Activated effector memory CD4-positive, alpha-beta T cell treated with Interleukin-2 at 50 U/mL for 16 hours (primary cell): ENCODE data around the gene RPL22.
A peak's percentile ranks its signal among the peaks of the same experiment; 100 is the strongest.

Experiments
- DNase-seq: peaks from one replicate; pipeline ENCODE4 v3.0.0-alpha.2; 2020

The RPL22 gene

DNA sequence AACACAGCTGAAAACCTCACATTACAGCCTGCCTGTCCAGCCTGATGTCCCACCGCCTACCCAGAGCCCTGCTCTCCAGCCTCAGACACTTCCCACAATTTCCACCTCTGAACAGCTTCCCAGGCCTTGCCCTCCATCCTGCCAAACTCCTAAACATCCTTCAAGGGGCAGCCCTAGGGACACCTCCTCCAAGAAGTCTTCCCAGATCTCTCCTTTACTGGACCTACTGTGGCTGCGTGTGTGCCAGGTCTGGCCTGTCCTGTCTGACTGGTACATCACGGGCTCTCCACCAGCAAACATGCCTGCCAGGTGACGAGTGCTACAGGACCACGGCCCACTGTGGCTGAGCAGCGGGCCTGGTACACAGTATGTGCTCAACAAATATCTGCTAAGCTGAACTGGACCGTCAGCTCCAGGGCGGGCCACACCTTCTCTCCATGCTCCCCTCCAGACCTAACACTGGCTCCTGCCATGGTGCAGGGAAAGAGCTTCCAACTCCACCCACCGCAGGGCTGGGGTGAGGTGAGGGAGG lies 48.0 kb downstream of the RPL22 start:
- no peak for DNase-seq

DNA sequence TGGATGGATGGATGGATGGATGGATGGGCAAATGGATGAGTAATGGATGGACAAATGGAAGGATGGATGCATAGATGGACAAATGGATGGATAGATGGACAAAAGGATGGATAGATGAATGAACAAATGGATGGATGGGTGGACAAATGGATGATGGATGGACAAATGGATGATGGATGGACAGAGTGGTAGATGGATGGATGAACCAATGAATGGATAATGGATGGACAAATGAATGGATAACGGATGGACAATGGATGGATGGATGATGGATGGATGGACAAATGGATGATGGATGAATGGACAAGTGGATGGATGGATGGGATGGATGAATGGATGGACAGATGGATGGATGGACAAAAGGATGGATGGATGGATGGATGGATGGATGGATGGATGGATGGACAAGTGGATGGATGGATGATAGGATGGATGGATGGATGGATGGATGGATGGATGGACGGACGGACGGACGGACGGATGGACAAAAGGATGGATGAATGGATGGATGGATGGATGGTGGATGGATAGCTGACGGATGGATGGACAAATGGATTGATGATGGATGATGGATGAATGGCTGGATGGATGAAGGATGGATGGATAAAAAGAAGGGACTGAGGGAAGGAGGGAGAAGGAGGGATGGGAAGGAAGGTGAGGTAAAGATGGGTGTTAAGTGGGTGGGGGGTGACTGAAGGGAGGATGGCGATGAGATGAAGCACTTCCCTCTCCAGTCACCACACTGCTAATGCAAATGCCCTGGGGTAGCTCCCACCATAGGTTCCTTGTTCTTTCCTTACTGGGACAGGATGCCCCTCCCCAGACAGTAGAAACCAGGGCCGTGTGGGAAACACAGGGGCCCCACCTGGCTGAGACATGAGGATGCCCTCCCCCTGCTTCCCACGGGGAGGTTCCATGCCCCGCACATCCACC lies 49.1 kb downstream of the RPL22 start:
- DNase-seq, result no peak

DNA sequence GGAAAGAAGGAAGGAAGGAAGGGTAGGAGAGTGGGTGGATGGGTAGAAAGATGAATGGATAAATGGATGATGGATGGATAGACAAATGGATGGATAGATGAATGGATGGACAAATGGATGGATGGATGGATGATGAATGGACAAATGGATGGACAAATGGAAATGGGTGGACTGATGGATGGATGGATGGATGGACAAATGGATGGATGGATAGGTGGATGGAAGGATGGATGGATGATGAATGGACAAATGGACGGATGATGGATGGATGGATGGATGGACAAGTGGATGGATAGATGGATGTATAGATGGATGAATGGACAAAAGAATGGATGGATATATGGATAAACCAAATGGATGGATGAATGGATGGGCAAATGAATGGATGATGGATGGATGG lies 49.8 kb downstream of the RPL22 start:
- no peak for DNase-seq

DNA sequence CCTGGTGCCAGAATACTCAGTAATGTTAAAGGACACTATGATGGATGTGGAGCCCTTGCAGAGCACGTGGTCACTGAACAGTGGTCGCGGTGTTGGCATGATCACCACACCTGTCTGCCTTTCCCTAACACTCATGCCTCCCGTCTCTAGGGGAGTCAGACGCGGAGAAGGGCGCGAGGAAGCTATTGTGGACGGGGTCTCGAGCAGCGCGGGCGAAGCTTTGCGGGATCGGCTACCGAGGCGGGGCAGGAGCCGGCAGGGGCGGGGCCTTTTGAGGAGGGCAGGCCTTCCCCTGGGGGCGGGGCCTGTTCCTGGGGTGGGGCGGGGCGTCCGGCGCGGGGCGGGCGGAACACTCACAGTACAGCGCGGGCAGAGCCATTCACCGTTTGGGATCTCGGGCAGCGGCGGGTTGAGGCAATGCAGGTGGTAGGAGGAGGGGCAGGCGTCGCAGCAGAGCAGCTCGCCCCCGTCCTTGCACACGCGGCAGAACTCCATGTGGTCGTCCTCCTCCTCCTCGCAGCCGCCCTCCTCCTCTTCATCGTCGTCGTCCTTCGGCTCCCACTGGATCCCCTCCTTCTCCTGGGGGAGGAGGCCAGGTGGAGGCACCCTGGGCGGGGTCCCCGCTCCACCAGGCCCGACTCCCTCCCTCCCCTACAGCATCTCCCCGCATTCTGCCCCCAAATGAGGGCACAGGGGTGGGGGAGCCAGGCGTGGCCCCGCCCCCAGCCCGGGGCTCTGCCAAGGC lies 50.7 kb downstream of the RPL22 start:
- peak; percentile 45 for DNase-seq

DNA sequence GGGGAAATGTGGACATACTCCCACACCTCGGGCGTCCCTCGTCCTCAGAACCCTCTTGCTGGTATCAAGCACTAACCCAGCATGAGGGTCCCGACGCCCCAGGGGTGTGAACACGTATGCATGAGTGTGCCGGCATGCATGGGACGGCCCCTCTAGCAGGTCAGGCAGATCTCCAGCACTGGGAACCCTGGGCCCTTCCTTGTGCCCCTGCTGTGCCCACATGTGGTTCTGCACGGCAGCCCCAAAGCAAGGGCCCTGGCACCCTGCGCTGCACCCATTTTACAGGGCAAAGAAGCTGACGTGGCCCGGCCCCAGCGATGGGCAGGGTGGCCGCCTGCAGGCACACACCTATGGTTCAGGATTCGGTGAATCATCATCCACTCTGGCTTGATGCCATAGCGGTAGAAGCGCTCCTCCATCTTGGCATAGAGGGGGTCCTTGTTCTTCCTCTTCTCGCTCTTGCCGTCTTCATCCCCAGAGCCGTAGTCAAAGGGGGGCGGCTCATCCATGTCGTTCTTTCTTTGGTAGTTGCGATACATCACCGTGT lies 53.5 kb downstream of the RPL22 start:
- DNase-seq, result no peak

DNA sequence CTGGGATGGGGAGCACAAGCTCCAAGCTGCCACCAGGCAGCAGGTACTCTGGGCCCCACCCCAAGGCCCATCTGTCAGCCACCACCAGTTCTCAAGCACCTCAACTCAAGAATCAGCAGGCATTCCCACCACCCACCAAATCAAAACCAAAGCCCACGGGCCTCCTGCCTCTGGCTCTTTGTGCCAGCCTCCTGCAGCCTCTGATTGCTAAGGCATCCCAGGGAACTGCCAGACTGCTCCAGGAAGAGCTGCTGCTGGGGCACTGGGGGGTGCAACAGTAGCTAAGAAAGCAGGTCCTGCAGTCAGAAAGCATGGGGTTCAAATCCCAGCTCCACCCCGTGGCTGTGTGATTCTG lies 54.0 kb downstream of the RPL22 start:
- no peak for DNase-seq

DNA sequence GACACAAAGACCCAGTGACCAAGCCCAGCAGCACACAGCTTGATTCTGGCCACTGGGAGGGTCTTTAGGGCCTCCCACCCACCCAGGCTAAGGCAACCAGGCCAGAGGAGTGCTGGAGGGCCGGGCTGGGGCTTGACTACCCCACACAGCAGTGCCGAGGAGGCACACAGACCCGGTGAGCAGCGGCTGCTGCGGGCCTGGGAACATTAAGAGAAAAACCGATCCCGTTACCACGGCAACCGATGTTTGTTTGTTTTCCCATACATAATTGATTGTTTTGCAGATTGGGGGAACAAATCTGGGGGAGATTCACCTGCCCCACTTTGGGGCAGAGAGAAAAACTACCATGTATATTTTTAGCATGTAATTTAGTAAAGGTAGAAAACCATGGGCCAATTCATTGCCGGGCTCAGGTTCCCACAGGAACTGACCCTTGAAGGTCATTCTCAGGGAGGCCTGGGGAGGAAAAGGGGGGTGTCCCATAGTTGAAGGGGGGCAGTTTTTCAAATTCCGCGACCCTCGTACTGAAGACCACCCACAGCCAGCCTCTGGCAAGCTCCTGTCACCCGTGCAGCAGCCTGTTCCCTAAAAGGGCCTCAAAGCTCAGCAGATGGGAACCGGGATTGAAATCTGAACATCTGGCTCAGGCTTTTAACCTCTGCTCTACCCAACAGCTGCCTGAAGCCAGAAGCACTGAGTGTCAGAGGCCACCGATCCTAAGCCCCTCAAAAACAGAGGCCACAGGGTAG lies 54.6 kb downstream of the RPL22 start:
- no peak for DNase-seq

DNA sequence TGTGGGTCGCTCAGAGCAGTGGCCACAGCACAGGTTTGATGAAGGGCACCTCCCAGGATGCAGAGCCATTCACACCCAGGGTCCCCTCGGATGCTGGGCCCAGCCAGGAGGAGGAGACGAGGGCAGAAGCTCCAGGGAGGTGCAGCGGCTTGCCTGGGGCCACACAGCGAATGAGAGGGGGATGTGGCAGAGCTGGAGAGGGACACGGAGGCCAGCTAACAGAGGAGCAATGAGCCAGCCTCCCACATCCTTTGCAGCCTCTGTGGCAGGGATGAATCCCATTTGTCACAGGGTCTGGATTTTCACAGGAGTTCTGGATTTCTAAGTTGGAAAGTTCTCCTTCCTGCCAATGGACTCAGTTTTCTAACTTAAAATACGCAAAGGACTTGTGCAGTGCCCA lies 55.2 kb downstream of the RPL22 start:
- no peak for DNase-seq

DNA sequence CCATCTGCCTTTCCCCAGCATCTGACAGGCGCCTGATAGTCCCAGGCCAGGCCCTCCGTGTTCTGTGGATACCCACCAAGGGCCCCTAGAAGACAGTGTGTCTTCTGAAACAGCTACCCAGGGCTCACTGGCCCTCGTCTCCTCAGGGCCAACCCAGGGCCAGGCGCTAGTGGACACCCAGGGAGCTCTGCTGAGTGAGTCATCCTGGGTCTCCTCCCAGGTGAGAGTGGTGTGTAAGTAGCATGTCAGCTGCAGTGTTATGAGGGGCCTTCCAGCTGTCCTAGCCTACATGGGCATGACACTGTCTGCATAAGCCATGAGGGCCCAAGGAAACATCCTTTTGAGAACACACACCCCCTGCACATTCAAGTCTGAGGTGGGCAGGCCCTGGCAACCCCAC lies 56.0 kb downstream of the RPL22 start:
- no peak for DNase-seq

DNA sequence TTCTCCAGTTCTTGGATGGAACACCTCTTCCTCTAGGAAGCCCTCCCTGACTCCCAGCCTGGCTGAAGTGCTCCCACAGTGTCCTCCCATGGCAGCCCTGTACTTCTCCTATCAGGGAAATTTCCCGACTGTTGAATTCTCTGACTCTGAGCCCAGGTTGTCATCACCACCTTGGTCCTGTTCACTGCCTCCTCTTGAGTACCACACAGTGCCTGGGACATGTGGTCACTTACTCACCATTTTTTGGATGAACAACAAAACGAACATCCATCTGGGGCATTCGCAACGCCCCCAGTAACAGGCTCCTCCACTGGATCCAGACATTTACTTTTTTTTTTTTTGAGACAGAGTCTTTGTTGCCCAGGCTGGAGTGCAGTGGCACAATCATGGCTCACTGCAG lies 56.7 kb downstream of the RPL22 start:
- DNase-seq, result no peak

DNA sequence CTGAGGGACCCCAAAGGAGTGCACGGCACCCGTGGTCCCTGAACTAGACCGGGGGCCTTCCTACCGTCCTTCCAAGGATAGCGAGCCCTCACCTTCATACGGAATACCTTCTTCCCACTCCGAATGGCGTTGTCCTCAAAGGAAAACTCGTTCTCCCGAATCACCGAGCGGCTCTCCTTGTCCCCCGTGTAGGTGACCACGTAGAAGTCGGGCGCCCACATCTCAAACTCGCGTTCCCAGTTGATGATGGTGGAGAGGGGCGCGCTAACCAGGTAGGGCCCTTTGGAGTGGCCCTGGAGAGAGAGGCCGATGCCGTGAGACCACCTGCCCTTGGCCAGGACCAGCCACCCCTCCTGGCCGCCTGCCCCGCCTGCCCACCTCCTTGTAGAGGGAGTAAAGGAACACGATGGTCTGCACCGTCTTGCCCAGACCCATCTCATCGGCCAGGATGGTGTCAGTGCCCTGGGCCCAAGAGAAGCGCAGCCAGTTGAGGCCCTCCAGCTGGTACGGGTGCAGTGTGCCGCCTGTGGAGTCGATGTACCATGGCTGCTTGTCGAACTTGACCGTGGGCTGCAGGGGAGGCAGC lies 57.3 kb downstream of the RPL22 start:
- no peak for DNase-seq

DNA sequence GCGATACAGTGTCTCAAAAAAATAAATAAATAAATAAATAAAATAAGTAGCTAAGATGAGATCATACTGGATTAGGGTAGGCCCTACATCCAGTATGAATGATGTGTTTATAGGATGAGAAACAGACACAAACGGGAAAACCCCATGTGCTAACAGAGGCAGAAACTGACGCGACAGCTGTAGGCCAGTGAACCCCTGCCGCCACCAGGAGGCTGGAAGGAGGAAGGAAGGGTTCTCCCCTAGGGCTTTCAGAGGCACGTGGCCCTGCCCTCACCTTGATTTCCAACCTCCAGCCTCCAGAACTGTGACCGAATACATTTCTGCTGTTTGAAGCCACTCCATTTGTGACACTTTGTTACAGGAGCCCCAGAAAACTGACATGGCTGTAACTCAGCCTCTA lies 57.8 kb downstream of the RPL22 start:
- no peak for DNase-seq

DNA sequence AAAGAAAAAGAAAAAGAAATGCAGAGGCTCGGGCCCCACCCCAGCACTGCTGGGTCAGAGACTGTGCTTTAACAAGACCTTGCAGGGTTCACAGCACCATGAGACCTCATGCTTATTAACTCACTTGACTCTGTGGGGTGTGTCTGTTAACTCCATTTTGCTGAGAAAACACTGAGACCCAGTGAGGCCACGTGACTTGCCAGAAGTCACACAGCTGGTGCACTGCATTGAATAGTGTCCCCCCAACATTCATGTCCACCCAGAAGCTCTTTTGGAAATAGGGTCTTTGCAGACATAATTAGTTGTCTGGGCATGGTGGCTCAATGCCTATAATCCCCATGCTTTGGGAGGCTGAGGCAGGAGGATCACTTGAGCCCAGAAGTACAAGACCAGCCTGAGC lies 59.0 kb downstream of the RPL22 start:
- DNase-seq, result no peak

DNA sequence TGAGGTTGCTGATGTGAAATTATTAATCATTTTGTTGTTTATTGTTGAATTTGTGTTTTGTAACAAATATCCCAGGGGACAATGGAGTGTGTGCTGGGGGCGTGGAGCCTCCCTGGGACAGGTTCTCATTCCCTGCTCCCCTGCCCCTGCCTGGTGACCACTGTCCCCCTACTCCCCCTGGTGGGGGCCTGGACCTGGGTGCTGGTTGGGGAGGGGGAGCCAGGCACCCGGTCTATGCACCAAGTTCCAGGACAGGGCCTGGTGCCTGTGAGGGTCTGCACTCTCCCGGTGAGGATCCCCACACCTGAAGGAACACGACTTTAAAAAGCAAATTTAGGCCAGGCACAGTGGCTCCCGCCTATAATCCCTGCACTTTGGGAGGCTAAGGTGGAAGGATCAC lies 61.6 kb downstream of the RPL22 start:
- DNase-seq, result no peak

DNA sequence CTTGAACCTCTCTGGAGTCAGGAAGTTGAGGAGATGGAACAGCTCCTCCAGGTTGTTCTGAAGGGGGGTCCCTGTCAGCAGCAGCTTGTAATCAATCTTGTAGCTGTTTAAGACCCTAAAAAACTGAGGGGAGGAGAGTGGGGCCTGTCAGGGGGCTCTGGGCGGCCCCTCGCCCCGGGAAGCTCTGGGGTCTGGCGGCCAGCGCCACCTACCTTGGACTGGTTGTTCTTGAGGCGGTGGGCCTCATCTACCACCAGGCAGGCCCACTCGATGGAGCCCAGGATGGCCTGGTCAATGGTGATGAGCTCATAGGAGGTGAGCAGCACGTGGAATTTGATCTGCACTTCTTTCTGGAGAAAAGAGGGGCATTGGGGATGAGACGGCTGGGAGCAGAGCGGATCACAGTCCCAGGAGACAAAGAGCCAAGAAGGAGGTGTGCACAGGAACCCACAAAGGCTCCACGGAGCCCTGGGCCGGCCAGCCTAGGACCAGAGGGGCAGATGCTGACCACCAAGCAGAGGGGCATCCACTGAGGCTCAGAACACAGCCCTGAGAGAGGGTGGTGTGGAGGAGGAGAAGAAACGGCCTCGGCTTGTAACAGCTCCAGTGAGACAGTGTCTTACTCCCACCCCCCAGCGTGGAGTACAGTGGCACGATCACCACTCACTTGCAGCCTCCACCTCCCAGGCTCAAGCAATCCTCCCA lies 62.7 kb downstream of the RPL22 start:
- no peak for DNase-seq
